Measurements from ENCODE around the gene FEV.

The FEV gene

DNA sequence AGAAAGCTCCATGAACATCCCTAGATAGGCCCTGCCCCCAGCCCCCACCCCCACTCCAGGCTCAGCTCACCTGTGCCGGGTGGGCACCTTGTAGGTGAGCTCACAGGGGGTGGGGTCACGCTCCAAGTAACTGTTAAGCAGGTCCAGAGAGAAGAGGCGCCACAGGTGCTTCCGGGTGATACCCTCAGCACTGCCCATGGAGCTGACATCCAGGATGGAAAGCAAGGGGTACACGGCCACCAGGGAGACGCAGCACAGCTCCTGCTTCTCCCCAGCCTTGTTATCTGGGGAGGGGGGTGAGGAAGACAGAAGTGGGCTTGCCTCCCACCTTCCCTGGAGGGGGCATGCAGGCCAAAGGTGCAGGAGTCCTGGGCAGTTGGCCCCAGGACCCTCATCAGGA lies 34.5 kb upstream of the FEV start:
- H2AK5ac ChIP-seq (ENCODE audit: low read length), result no peak overlapping the region
- H4K5ac ChIP-seq (ENCODE audit: low read length), result no peak overlapping the region
- no peaks in the 10 kb centered on the region for H3K36me3 ChIP-seq (ENCODE audit: control insufficient read depth, insufficient read depth, low read length)
- H3K4me2 ChIP-seq (ENCODE audit: low read length), result no peak overlapping the region
- no peak overlapping the region for H3K56ac ChIP-seq (ENCODE audit: low read length)
- no peak overlapping the region for H3K9ac ChIP-seq (ENCODE audit: low read length)
- no peak overlapping the region for H2BK5ac ChIP-seq (ENCODE audit: low read length)
- WGBS (ENCODE audit: extremely low coverage, insufficient coverage, low lambda C conversion rate), result no CpG with 5 or more reads among the region's 6 CpGs
- no peak overlapping the region for H3K4me3 ChIP-seq (ENCODE audit: low read length)
- H3K18ac ChIP-seq (ENCODE audit: low read length), result no peak overlapping the region
- no peaks in the 10 kb centered on the region for H3K27me3 ChIP-seq (ENCODE audit: insufficient read depth, low read length, poor library complexity)
- H3K79me2 ChIP-seq (ENCODE audit: control insufficient read depth, insufficient read depth, low read length), result no peaks in the 10 kb centered on the region
- H3K4me1 ChIP-seq (ENCODE audit: control insufficient read depth, low read depth, low read length), result no peaks in the 10 kb centered on the region
- no peak overlapping the region for H4K8ac ChIP-seq (ENCODE audit: low read depth, low read length)
- H3K4ac ChIP-seq (ENCODE audit: low read depth, low read length), result no peak overlapping the region
- no peak for DNase-seq
- no peaks in the 10 kb centered on the region for H3K79me1 ChIP-seq (ENCODE audit: low read length)
- H2BK120ac ChIP-seq (ENCODE audit: low read depth, low read length), result no peak overlapping the region
- no peak overlapping the region for H3K23ac ChIP-seq (ENCODE audit: low read length)
- H2BK15ac ChIP-seq (replicated peaks; ENCODE audit: low read depth), result no peak overlapping the region
- no peak overlapping the region for H3K27ac ChIP-seq (ENCODE audit: low read depth, low read length)

DNA sequence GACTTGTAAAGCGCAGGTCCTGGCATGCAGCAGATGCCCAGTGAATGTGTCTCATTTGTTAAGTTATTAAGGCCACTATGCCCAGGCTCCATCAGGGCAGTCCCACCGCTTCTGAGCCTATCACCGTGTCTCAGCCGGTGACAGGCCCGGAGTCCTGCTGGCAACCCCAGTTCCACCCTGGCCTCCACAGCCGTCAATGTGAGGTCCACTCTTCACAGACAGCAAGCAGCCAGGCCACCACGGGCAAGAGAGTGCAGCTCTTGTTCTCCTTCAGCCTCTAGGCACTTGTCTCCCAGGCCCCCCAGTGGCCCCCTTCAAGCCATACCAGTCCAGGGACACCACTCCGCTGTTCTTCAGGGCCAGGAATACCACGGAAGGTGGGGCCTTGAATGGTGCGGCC lies 33.7 kb upstream of the FEV start:
- Histone ChIP-seq H3K4me3 (ENCODE audit: low read length) (no peak overlapping the region), H3K27me3 (ENCODE audit: insufficient read depth, low read length, poor library complexity) (no peaks in the 10 kb centered on the region), H4K5ac (ENCODE audit: low read length) (no peak overlapping the region), H4K8ac (ENCODE audit: low read depth, low read length) (no peak overlapping the region), H3K27ac (ENCODE audit: low read depth, low read length) (no peak overlapping the region), H3K36me3 (ENCODE audit: control insufficient read depth, insufficient read depth, low read length) (no peaks in the 10 kb centered on the region), H3K18ac (ENCODE audit: low read length) (no peak overlapping the region), H3K4me1 (ENCODE audit: control insufficient read depth, low read depth, low read length) (no peaks in the 10 kb centered on the region), H3K79me1 (ENCODE audit: low read length) (no peaks in the 10 kb centered on the region), H2BK5ac (ENCODE audit: low read length) (no peak overlapping the region), H3K9ac (ENCODE audit: low read length) (no peak overlapping the region), H3K79me2 (ENCODE audit: control insufficient read depth, insufficient read depth, low read length) (no peaks in the 10 kb centered on the region), H3K23ac (ENCODE audit: low read length) (no peak overlapping the region), H2BK15ac (replicated peaks; ENCODE audit: low read depth) (no peak overlapping the region), H3K56ac (ENCODE audit: low read length) (no peak overlapping the region), H3K4ac (ENCODE audit: low read depth, low read length) (no peak overlapping the region), H2BK120ac (ENCODE audit: low read depth, low read length) (no peak overlapping the region), H3K4me2 (ENCODE audit: low read length) (no peak overlapping the region), H2AK5ac (ENCODE audit: low read length) (no peak overlapping the region)
- no peak for DNase-seq
- WGBS (ENCODE audit: extremely low coverage, insufficient coverage, low lambda C conversion rate), result no CpG with 5 or more reads among the region's 10 CpGs

DNA sequence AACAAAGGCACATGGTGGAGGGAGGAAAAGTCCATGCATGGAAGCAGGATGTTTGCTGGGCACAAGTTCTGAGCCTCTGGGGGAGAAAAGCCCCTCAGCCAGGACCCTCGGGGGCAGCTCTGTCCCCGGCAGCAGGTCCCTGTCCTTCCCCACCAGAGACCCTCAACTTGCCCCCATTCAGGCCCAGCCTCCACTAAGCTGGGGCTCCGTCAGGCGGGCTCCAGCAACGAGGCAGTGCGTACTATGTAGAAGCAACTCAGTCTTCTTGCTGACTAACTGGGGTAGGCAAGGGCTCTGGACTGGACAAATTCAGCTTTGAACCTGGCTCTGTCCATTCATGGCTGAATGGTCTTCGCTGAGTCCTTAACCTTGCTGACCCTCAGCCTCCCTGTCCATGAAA lies 33.3 kb upstream of the FEV start:
- no CpG with 5 or more reads among the region's 7 CpGs for WGBS (ENCODE audit: extremely low coverage, insufficient coverage, low lambda C conversion rate)

DNA sequence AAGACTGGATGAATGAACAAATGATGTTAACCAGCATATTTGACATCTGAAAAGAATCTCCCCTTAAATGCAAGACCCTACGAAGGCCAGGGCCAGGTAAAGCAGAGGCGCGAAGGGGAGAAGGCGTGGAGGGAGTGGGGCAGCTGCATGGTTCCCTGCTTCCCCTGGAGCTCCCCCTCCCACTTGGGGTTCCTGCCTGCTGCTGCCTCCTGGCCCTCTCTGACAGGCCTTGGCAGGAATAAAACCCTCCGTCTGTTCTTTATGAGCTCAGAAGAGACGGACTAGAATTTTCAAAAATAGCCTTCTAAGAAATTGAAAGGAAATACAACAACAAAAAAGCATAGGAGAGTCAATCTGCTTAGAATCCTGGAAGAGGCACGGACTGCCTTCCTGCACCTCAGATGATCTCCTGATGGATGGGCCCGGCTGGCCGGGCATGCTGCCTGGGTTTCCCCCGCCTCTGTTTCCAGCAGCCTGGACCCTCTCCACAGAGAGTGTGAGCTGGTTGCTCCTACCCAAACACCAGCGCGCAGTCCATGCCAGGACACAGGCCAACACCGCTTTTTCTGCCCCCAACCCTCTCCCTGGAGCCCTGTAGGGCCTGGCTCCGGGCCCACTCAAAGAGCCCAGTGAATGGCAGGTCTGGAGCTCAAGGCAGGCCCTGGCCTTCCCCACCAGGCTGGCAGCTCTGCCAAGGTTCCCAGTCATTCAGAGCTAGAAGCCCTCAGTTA lies 32.4 kb upstream of the FEV start:
- no CpG with 5 or more reads among the region's 14 CpGs for WGBS (ENCODE audit: extremely low coverage, insufficient coverage, low lambda C conversion rate)
- no peak overlapping the region for H4K8ac ChIP-seq (ENCODE audit: low read depth, low read length)
- no peaks in the 10 kb centered on the region for H3K27me3 ChIP-seq (ENCODE audit: insufficient read depth, low read length, poor library complexity)

More for the DNA sequence above, 33.3 kb upstream of the FEV start:
- Histone ChIP-seq H4K8ac (ENCODE audit: low read depth, low read length) (no peak overlapping the region), H3K56ac (ENCODE audit: low read length) (no peak overlapping the region), H3K79me2 (ENCODE audit: control insufficient read depth, insufficient read depth, low read length) (no peaks in the 10 kb centered on the region), H3K23ac (ENCODE audit: low read length) (no peak overlapping the region), H3K36me3 (ENCODE audit: control insufficient read depth, insufficient read depth, low read length) (no peaks in the 10 kb centered on the region), H2BK15ac (replicated peaks; ENCODE audit: low read depth) (no peak overlapping the region), H2BK5ac (ENCODE audit: low read length) (no peak overlapping the region), H3K18ac (ENCODE audit: low read length) (no peak overlapping the region), H3K27me3 (ENCODE audit: insufficient read depth, low read length, poor library complexity) (no peaks in the 10 kb centered on the region), H2BK120ac (ENCODE audit: low read depth, low read length) (no peak overlapping the region), H3K9ac (ENCODE audit: low read length) (no peak overlapping the region), H3K4me2 (ENCODE audit: low read length) (no peak overlapping the region), H3K4me3 (ENCODE audit: low read length) (no peak overlapping the region), H3K4me1 (ENCODE audit: control insufficient read depth, low read depth, low read length) (no peaks in the 10 kb centered on the region), H4K5ac (ENCODE audit: low read length) (no peak overlapping the region), H3K4ac (ENCODE audit: low read depth, low read length) (no peak overlapping the region), H3K27ac (ENCODE audit: low read depth, low read length) (no peak overlapping the region), H3K79me1 (ENCODE audit: low read length) (no peaks in the 10 kb centered on the region), H2AK5ac (ENCODE audit: low read length) (no peak overlapping the region)
- DNase-seq, result no peak

DNA sequence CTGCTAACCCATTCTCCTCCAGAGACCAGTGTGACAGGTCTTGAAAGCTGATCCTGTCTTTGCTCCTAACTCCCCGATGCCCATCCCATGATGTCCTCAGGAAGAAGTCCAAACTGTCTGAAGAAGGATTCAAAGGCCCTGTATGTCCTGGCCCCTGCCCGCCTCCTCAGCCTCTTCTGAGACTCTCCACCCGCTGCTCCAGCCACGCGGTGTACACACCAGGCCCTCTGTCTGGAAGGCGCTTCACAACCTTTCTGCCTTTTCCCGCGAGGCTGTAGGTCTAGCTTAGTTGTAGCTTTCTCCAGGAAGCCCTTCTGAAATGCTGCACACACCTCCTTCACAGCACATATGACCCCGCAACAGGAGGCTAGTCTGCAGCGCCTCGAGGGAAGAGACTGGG lies 31.7 kb upstream of the FEV start:
- no peak overlapping the region for H3K4ac ChIP-seq (ENCODE audit: low read depth, low read length)
- no CpG with 5 or more reads among the region's 11 CpGs for WGBS (ENCODE audit: extremely low coverage, insufficient coverage, low lambda C conversion rate)
- no peak overlapping the region for H2AK5ac ChIP-seq (ENCODE audit: low read length)
- H4K5ac ChIP-seq (ENCODE audit: low read length), result no peak overlapping the region
- H3K79me2 ChIP-seq (ENCODE audit: control insufficient read depth, insufficient read depth, low read length), result no peaks in the 10 kb centered on the region
- H3K56ac ChIP-seq (ENCODE audit: low read length), result no peak overlapping the region
- no peak overlapping the region for H3K18ac ChIP-seq (ENCODE audit: low read length)
- H3K4me2 ChIP-seq (ENCODE audit: low read length), result no peak overlapping the region
- H3K36me3 ChIP-seq (ENCODE audit: control insufficient read depth, insufficient read depth, low read length), result no peaks in the 10 kb centered on the region
- no peak overlapping the region for H3K23ac ChIP-seq (ENCODE audit: low read length)
- DNase-seq, result no peak
- no peaks in the 10 kb centered on the region for H3K79me1 ChIP-seq (ENCODE audit: low read length)
- H2BK5ac ChIP-seq (ENCODE audit: low read length), result no peak overlapping the region
- H4K8ac ChIP-seq (ENCODE audit: low read depth, low read length), result no peak overlapping the region
- no peak overlapping the region for H3K4me3 ChIP-seq (ENCODE audit: low read length)
- H3K9ac ChIP-seq (ENCODE audit: low read length), result no peak overlapping the region
- H3K27ac ChIP-seq (ENCODE audit: low read depth, low read length), result no peak overlapping the region
- no peaks in the 10 kb centered on the region for H3K27me3 ChIP-seq (ENCODE audit: insufficient read depth, low read length, poor library complexity)
- H2BK15ac ChIP-seq (replicated peaks; ENCODE audit: low read depth), result no peak overlapping the region
- H2BK120ac ChIP-seq (ENCODE audit: low read depth, low read length), result no peak overlapping the region
- H3K4me1 ChIP-seq (ENCODE audit: control insufficient read depth, low read depth, low read length), result no peaks in the 10 kb centered on the region

More for the DNA sequence above, 32.4 kb upstream of the FEV start:
- Histone ChIP-seq H3K18ac (ENCODE audit: low read length) (no peak overlapping the region), H2BK120ac (ENCODE audit: low read depth, low read length) (no peak overlapping the region), H3K27ac (ENCODE audit: low read depth, low read length) (no peak overlapping the region), H3K4ac (ENCODE audit: low read depth, low read length) (no peak overlapping the region), H4K5ac (ENCODE audit: low read length) (no peak overlapping the region), H3K56ac (ENCODE audit: low read length) (no peak overlapping the region), H3K4me1 (ENCODE audit: control insufficient read depth, low read depth, low read length) (no peaks in the 10 kb centered on the region), H3K79me2 (ENCODE audit: control insufficient read depth, insufficient read depth, low read length) (no peaks in the 10 kb centered on the region), H2BK15ac (replicated peaks; ENCODE audit: low read depth) (no peak overlapping the region), H3K4me2 (ENCODE audit: low read length) (no peak overlapping the region), H3K9ac (ENCODE audit: low read length) (no peak overlapping the region), H3K23ac (ENCODE audit: low read length) (no peak overlapping the region), H3K79me1 (ENCODE audit: low read length) (no peaks in the 10 kb centered on the region), H3K36me3 (ENCODE audit: control insufficient read depth, insufficient read depth, low read length) (no peaks in the 10 kb centered on the region), H3K4me3 (ENCODE audit: low read length) (no peak overlapping the region), H2AK5ac (ENCODE audit: low read length) (no peak overlapping the region), H2BK5ac (ENCODE audit: low read length) (no peak overlapping the region)
- DNase-seq, result no peak

DNA sequence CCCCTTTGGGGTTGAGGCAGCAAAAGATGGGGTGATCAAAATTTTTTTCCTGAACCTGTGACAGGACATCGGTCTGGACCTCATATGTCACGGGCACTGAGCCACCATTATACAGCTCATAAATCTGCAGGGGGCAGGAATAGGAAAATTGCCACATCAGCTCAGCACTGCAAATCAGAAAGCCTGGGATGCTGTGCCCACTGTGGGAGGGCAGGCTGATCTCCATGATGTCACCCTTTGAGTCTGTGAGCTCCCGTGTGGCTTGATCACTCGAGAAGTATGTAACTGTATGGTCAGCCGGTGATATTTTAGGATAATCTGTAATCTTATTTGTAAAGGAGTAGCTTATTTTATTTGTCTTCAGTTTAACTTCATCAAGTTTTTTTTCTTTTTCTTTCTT lies 25.9 kb upstream of the FEV start:
- Histone ChIP-seq H2AK5ac (ENCODE audit: low read length) (no peak overlapping the region), H3K4me3 (ENCODE audit: low read length) (no peak overlapping the region), H3K4me2 (ENCODE audit: low read length) (no peak overlapping the region), H3K79me2 (ENCODE audit: control insufficient read depth, insufficient read depth, low read length) (no peaks in the 10 kb centered on the region), H3K23ac (ENCODE audit: low read length) (no peak overlapping the region), H3K27ac (ENCODE audit: low read depth, low read length) (no peak overlapping the region), H3K27me3 (ENCODE audit: insufficient read depth, low read length, poor library complexity) (no peaks in the 10 kb centered on the region), H3K18ac (ENCODE audit: low read length) (no peak overlapping the region), H3K4me1 (ENCODE audit: control insufficient read depth, low read depth, low read length) (no peaks in the 10 kb centered on the region), H4K5ac (ENCODE audit: low read length) (no peak overlapping the region), H3K79me1 (ENCODE audit: low read length) (no peaks in the 10 kb centered on the region), H3K9ac (ENCODE audit: low read length) (no peak overlapping the region), H3K56ac (ENCODE audit: low read length) (no peak overlapping the region), H4K8ac (ENCODE audit: low read depth, low read length) (no peak overlapping the region), H2BK15ac (replicated peaks; ENCODE audit: low read depth) (no peak overlapping the region), H3K36me3 (ENCODE audit: control insufficient read depth, insufficient read depth, low read length) (no peaks in the 10 kb centered on the region), H2BK120ac (ENCODE audit: low read depth, low read length) (no peak overlapping the region), H3K4ac (ENCODE audit: low read depth, low read length) (no peak overlapping the region), H2BK5ac (ENCODE audit: low read length) (no peak overlapping the region)
- no CpG with 5 or more reads among the region's 5 CpGs for WGBS (ENCODE audit: extremely low coverage, insufficient coverage, low lambda C conversion rate)
- DNase-seq, result no peak

Data from mesendoderm (in vitro differentiated cells).